Measurements from ENCODE around the gene C10orf62.
"Not testable (repeated sequence)": the region's sequence is repeated elsewhere in the genome, so short reads cannot be mapped to it uniquely, and the experiment has no call there.

Gene C10orf62

GRCh38 chr10:97589479-97589878 lies at the start of gene C10orf62:
C10orf62 (plus strand) TSS chr10:97589721; CDS start chr10:97589898, 177 bp downstream.
- DNase-seq, result no peak

GRCh38 chr10:97540669-97541500 lies 48.6 kb upstream of the C10orf62 start:
- DNase-seq, result no peak

- DNase-seq, result peak; percentile 61
Observed at GRCh38 chr10:97542169-97543024, 47.1 kb upstream of the C10orf62 start.

GRCh38 chr10:97543025-97543546 lies 46.4 kb upstream of the C10orf62 start:
- DNase-seq, result peak; percentile 44

- no peak for DNase-seq
Observed at GRCh38 chr10:97546456-97547270, 42.9 kb upstream of the C10orf62 start.

- DNase-seq, result no peak
Observed at GRCh38 chr10:97547271-97547600, 42.3 kb upstream of the C10orf62 start.

- DNase-seq, result no peak
Observed at GRCh38 chr10:97547962-97548361, 41.6 kb upstream of the C10orf62 start.

- DNase-seq, result no peak
Observed at GRCh38 chr10:97548828-97549455, 40.6 kb upstream of the C10orf62 start.

GRCh38 chr10:97549587-97550322 lies 39.8 kb upstream of the C10orf62 start:
- peak; percentile 42 for DNase-seq

- DNase-seq, result no peak
Observed at GRCh38 chr10:97550336-97551149, 39.0 kb upstream of the C10orf62 start.

GRCh38 chr10:97551271-97551670 lies 38.2 kb upstream of the C10orf62 start:
- no peak for DNase-seq

- DNase-seq, result no peak
Observed at GRCh38 chr10:97553575-97554031, 35.9 kb upstream of the C10orf62 start.

GRCh38 chr10:97554336-97554735 lies 35.2 kb upstream of the C10orf62 start:
- DNase-seq, result not testable (repeated sequence)

GRCh38 chr10:97555541-97555940 lies 34.0 kb upstream of the C10orf62 start:
- DNase-seq, result not testable (repeated sequence)

- DNase-seq, result not testable (repeated sequence)
Observed at GRCh38 chr10:97560731-97561381, 28.7 kb upstream of the C10orf62 start.

- not testable (repeated sequence) for DNase-seq
Observed at GRCh38 chr10:97561386-97562077, 28.0 kb upstream of the C10orf62 start.

GRCh38 chr10:97562329-97562728 lies 27.2 kb upstream of the C10orf62 start:
- not testable (repeated sequence) for DNase-seq

- DNase-seq, result no peak
Observed at GRCh38 chr10:97563337-97563736, 26.2 kb upstream of the C10orf62 start.

GRCh38 chr10:97564776-97565175 lies 24.7 kb upstream of the C10orf62 start:
- no peak for DNase-seq
